HepG2 (cell line): ENCODE measurements around the gene EGLN1. TPM values are rescaled to one million over a fixed set of nuclear protein-coding genes. Genes with fewer than 3 reads are reported as not detected.

Experiments used
- MTA3 ChIP-seq: sonication (generic); formaldehyde crosslinking; IDR thresholded peaks from 2 replicates; pipeline ENCODE4 v1.4.0; 2020; ENCODE audit warnings: missing genetic modification reagents
- SIX1 ChIP-seq: sonication (generic); formaldehyde crosslinking; IDR thresholded peaks from 2 replicates; pipeline ENCODE4 v1.4.0; 2020; ENCODE audit warnings: missing genetic modification reagents, borderline replicate concordance
- ZBED4 ChIP-seq: sonication (generic); formaldehyde crosslinking; IDR thresholded peaks from 2 replicates; pipeline ENCODE4 v1.4.0; 2020; ENCODE audit warnings: missing genetic modification reagents, borderline replicate concordance
- ZBTB38 ChIP-seq: sonication (generic); formaldehyde crosslinking; IDR thresholded peaks from 2 replicates; pipeline ENCODE4 v1.5.1; 2020; ENCODE audit warnings: mild to moderate bottlenecking, missing genetic modification reagents
- ZNF235 ChIP-seq: sonication (generic); formaldehyde crosslinking; IDR thresholded peaks from 2 replicates; pipeline ENCODE4 v1.8.1; 2023; ENCODE audit warnings: mild to moderate bottlenecking, missing genetic modification reagents, borderline replicate concordance
- ZNF343 ChIP-seq: sonication (generic); formaldehyde crosslinking; IDR thresholded peaks from 2 replicates; pipeline ENCODE4 v1.4.0; 2020; ENCODE audit warnings: mild to moderate bottlenecking, missing genetic modification reagents
- polyA plus RNA-seq, 8 experiments: library from polyadenylated mRNA; depleted of rRNA in 3 of 8; stranded (reverse) in 7 of 8; unstranded in 1 of 8; fragments of >200 nt; fragmentation: Illumina TruSeq in 4 of 8; extraction: Trizol in 4 of 8; gene quantifications; 2 replicates each; pipeline versions ENCODE4 v1.2.1 to v1.2.3, GENCODE V29; 2011 to 2016; ENCODE audit warnings: low read depth in 4 of 8, missing spikeins in 1 of 8, mixed read lengths in 1 of 8; ENCODE audit not compliant: insufficient read depth in 1 of 8
- total RNA-seq, 5 experiments: library from RNA; depleted of rRNA; stranded (reverse); fragments of >200 nt; fragmentation: Illumina TruSeq; extraction: Trizol; gene quantifications; 2 replicates each; pipeline ENCODE4 v1.2.3, GENCODE V29; 2016; ENCODE audit warnings: low read depth in 1 of 5
- TF ChIP-seq, protein P1 (sequence below): sonication (generic); formaldehyde crosslinking; IDR thresholded peaks from 2 replicates; pipeline ENCODE4 v1.5.0; 2020; ENCODE audit warnings: missing genetic modification reagents, mild to moderate bottlenecking, borderline replicate concordance
- TF ChIP-seq, protein P2 (sequence below): sonication (generic); formaldehyde crosslinking; IDR thresholded peaks from 2 replicates; pipeline ENCODE4 v1.5.0; 2020; ENCODE audit warnings: mild to moderate bottlenecking, missing genetic modification reagents, borderline replicate concordance

Gene EGLN1
- total and polyA plus RNA-seq, 2 of the 13 experiments (the other 11 are each of a cell fraction or from before 2014, with no cell fraction given): 34.4 to 44.1 TPM

- TF ChIP-seq ZNF343 (no peak), SIX1 (no peak), ZBTB38 (CRISPR knock-in tag) (no peak), ZNF235 (CRISPR knock-in tag) (no peak), ZBED4 (CRISPR knock-in tag) (no peak), MTA3 (CRISPR knock-in tag) (no peak)
- TF ChIP-seq, protein P1, sequence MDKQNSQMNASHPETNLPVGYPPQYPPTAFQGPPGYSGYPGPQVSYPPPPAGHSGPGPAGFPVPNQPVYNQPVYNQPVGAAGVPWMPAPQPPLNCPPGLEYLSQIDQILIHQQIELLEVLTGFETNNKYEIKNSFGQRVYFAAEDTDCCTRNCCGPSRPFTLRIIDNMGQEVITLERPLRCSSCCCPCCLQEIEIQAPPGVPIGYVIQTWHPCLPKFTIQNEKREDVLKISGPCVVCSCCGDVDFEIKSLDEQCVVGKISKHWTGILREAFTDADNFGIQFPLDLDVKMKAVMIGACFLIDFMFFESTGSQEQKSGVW (CRISPR knock-in tag): no peak
- TF ChIP-seq, protein P2, sequence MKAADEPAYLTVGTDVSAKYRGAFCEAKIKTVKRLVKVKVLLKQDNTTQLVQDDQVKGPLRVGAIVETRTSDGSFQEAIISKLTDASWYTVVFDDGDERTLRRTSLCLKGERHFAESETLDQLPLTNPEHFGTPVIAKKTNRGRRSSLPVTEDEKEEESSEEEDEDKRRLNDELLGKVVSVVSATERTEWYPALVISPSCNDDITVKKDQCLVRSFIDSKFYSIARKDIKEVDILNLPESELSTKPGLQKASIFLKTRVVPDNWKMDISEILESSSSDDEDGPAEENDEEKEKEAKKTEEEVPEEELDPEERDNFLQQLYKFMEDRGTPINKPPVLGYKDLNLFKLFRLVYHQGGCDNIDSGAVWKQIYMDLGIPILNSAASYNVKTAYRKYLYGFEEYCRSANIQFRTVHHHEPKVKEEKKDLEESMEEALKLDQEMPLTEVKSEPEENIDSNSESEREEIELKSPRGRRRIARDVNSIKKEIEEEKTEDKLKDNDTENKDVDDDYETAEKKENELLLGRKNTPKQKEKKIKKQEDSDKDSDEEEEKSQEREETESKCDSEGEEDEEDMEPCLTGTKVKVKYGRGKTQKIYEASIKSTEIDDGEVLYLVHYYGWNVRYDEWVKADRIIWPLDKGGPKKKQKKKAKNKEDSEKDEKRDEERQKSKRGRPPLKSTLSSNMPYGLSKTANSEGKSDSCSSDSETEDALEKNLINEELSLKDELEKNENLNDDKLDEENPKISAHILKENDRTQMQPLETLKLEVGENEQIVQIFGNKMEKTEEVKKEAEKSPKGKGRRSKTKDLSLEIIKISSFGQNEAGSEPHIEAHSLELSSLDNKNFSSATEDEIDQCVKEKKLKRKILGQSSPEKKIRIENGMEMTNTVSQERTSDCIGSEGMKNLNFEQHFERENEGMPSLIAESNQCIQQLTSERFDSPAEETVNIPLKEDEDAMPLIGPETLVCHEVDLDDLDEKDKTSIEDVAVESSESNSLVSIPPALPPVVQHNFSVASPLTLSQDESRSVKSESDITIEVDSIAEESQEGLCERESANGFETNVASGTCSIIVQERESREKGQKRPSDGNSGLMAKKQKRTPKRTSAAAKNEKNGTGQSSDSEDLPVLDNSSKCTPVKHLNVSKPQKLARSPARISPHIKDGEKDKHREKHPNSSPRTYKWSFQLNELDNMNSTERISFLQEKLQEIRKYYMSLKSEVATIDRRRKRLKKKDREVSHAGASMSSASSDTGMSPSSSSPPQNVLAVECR (CRISPR knock-in tag): no peak
- TF ChIP-seq, all 625 proteins: peak for 0
Observed at GRCh38 chr1:231382426-231382825, 39.7 kb downstream of the EGLN1 start (continued).
